Colon (tissue), 2 donors: Measurements from ENCODE around the gene ZNF519.

Experiments used
- FAIRE-seq: peaks from 2 replicates; lab custom pipeline; 2012; peaks lifted over from hg19 to GRCh38; lab: Jason Lieb, UNC
- donor health status: control.
- donor health status: control.

Gene ZNF519

DNA sequence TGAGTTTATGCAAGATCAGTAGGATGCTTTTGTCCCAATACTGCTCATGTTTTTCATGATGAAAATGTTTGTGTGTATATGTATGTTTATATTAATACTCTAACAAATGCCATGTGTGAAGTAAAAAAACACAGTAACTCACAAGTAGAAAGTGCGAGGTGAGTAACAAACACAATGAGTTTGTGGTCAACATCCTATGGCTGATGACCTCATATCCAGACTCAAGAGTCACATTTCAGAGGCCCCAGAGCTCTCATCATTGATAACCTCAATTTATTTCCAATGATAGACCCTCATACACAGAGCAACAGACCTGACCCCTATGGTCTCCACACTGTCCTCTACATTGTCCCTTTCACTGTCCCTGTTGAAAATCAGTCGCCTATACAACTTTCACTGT lies 34.5 kb downstream of the ZNF519 start:
- no peak for FAIRE-seq

DNA sequence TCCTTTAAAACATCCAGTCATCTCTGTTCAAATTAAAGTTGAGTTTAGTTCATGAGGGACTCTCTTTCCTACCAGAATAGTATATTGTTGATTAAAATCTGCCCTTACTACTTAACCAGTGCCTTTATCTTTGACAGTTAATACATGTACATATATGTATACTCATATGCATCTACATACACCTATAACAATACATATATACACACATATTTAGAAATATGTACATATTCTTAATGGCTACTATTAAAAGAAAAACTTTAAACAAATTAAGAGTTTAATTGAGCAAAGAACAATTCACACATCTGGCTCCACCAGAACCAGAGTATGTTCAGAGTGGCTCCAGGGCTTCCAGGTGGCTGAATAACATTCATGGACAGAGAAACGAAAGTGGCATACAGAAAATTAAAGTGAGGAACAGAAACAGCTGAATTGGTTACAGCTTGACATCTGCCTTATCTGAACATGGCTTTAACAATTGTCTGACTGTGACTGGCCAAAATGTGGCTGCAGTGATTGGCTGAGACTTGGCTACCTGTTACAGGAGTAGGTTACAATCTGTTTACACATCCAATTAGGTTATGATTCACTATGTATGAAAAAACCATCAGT lies 38.8 kb downstream of the ZNF519 start:
- no peak for FAIRE-seq

- FAIRE-seq = no peak
Observed at GRCh38 chr18:14092625-14093306, 39.5 kb downstream of the ZNF519 start.

DNA sequence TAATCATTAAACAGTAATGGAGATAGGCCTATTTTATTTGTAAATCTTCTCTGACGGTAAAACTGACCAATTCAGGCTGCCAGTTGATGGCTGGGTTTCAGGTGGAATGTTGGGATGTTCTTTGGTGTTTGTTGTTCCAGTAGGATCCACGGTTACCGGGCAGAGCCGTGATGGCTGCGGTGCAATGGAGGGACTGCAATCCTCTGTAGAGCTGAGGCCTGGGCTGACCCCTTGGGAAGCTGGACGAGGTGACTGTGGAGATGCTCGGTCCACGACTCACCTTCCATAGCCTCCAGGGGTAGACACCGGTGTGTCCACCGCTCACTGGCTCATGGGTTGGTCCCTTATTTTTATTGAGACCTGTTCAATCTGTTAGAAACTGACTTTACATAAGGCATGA lies 42.5 kb downstream of the ZNF519 start:
- no peak for FAIRE-seq

- no peak for FAIRE-seq
Observed at GRCh38 chr18:14089191-14089590, 43.0 kb downstream of the ZNF519 start.

DNA sequence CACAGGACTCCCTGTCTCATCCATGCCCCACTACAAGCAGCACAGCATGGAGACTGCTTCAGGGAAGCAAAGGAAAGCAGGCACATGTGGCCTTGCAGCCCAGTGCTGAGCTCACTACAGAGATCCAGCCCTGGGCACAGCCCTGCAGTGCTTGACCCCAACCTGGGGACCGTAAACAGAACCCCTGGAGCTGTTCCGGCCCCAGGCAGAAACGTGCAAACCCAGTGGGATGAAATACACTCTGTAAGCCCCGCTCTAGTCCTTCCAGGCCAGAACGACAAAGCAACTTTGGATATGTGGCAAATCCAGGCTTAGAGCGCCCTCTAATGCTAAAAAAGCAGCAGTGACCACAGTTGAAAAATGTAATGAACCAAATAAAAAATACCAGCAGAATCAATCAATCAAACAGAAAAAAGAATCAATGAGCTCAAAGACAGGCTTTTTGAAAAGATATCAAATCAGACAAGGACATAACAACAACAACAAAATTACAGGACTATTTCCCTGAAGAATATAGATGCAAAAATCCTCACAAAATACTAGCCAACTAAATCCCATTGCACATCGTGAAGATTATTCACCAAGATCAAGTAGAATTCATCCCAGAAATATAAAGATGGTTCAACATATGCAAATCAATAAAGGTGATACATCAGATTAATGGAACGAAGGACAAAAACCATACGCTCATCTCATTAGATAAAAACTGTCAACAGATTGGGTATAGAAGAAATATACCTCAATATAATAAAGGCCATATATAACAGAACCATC lies 45.6 kb downstream of the ZNF519 start:
- FAIRE-seq = no peak

- no peak for FAIRE-seq
Observed at GRCh38 chr18:14085770-14086457, 46.3 kb downstream of the ZNF519 start.

DNA sequence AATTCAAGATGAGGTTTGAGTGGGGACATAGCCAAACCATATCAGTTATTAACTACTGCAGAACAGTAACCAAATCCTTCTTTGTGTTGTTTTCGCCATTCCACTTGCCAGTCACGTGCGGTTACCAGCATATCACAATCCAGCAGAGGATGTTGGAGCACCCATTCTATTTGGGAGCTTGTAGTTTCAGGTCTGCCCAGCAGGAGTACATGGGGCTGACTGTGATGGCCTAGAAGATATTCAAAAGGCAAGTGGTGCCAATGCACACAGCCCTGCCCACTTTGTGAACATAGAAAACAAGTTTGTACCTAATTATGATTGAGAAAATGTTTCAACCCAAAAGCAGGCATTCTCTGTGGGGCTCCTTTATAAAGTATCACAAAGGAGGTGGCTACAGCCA lies 57.0 kb downstream of the ZNF519 start:
- FAIRE-seq = no peak

- no peak for FAIRE-seq
Observed at GRCh38 chr18:14074187-14074586, 58.0 kb downstream of the ZNF519 start.

- no peak for FAIRE-seq
Observed at GRCh38 chr18:14053661-14054060, 78.6 kb downstream of the ZNF519 start.
